Measurements from ENCODE around the gene ADD1. TPM values are rescaled to one million over a fixed set of nuclear protein-coding genes. Genes with fewer than 3 reads are reported as not detected.

Gene ADD1
- total and polyA plus RNA-seq, 4 donors = 127 to 400 (median 268) TPM

DNA sequence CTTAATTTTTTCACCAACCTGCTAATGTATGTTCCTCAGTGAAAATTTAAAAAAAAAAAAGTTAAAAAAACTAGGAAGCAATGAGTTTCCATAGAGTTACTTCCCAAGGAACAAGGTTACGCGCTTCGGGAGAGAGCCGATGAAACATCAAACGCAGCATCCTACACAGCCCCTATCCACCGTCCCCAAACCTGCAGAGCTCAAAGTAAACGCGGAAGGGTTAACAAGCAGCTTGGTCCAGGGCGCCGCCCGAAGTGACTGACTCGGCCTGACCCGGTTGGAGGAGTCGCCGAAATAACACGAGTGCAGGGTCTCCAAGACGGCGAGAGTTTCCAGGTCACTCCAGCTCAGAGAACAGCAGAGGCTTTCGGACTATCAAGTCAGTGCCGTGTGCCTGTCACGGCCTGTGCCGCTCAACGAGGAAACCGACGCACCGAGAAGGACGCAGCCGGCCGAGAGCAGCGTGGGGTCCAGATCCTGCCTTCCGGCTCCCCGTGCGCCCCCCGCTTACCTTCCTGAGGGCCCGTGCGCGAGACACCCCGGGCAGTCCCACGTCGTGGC lies 119.0 kb downstream of the ADD1 start:
- Histone ChIP-seq H3K9me3 (ENCODE audit: control insufficient read depth in 4 of 4, insufficient read depth in 3 of 4, low read length in 3 of 4) (peaks cover 0 to 2% (median 0%) of the 10 kb centered on the region in 4 donors), H3K4me1 (ENCODE audit: control insufficient read depth in 5 of 5, insufficient read depth in 5 of 5, low read length in 5 of 5) (peaks cover 0 to 30% (median 11%) of the 10 kb centered on the region in 5 donors), H3K36me3 (ENCODE audit: control insufficient read depth in 4 of 4, insufficient read depth in 4 of 4, low read length in 4 of 4) (peaks cover 2 to 6% (median 3%) of the 10 kb centered on the region in 4 donors), H3K4me3 (peak overlapping the region; percentile 94), H3K27ac (ENCODE audit: low read depth in 1 of 2, low read length in 1 of 2) (peak overlapping the region; percentile 88 to 92), H3K9ac (ENCODE audit: insufficient read depth in 1 of 2, low read length in 2 of 2) (peak overlapping the region; percentile 51 to 61), H3K27me3 (ENCODE audit: control insufficient read depth in 3 of 3, insufficient read depth in 3 of 3, low read length in 2 of 3) (no peaks in the 10 kb centered on the region)
- 0% methylated on average over 40 of the region's 40 CpGs for WGBS, 2 donors
- DNase-seq (peak in 2 of 3 donors; percentile 52 to 54), ATAC-seq (ENCODE audit: insufficient read depth, low FRiP score) (peak; percentile 21)
- TF ChIP-seq, protein P1, sequence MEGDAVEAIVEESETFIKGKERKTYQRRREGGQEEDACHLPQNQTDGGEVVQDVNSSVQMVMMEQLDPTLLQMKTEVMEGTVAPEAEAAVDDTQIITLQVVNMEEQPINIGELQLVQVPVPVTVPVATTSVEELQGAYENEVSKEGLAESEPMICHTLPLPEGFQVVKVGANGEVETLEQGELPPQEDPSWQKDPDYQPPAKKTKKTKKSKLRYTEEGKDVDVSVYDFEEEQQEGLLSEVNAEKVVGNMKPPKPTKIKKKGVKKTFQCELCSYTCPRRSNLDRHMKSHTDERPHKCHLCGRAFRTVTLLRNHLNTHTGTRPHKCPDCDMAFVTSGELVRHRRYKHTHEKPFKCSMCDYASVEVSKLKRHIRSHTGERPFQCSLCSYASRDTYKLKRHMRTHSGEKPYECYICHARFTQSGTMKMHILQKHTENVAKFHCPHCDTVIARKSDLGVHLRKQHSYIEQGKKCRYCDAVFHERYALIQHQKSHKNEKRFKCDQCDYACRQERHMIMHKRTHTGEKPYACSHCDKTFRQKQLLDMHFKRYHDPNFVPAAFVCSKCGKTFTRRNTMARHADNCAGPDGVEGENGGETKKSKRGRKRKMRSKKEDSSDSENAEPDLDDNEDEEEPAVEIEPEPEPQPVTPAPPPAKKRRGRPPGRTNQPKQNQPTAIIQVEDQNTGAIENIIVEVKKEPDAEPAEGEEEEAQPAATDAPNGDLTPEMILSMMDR (IDR thresholded peaks at IDR 0.05; ENCODE audit: control extremely low read depth, extremely low read depth) = no peak

DNA sequence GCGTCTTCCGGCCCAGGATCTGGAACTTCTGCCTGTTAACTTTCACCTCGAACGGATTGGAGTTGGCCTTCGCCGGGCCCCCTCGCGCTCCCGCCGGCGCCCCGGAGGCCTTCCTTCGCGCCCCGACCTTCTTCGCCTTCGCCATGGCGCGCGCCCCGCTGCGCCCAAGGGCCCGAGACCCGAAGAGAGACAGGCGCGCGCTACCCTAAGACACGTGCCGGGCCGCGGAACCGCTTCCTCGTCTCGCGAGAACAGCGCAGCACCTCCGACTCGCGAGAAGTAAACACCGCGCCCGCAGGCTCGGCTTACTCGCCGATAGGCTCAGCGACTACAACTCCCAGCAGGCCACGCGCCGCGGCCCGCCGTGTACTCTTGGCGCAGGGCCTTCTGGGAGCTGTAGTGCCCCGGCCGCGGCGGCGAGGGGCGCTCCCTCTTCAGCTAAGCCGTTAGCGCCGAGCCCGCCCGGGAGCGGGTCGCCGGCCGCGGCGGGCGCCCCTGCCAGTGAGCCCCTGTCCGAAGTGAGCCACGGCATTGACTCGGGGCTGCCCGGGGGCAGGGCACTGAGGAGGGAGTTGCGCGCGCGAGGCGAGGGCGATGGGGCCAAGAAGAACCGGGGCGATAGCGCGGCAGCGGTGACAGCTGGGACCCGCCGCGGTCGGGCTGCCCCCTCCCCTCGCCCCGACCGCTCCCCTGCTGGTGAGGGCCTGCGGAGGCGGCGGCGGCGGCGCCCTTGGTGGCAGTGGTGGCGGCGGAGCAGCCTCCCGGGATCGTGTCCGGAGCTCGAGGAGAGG lies 119.7 kb downstream of the ADD1 start, which contains the start of the genes GRK4 and NOP14:
Gene GRK4 (plus strand): TSS at position 397 of the 791 bp plus-strand sequence. CDS start 500 bp downstream, outside the sequence.
Gene NOP14 (minus strand): TSS at position 232 of the 791 bp plus-strand sequence. CDS start 87 bp downstream, at position 145.
- Histone ChIP-seq H3K27ac (ENCODE audit: low read depth in 1 of 2, low read length in 1 of 2) (peak within 1 kb of the TSS; percentile 88 to 92), H3K9me3 (ENCODE audit: control insufficient read depth in 4 of 4, insufficient read depth in 3 of 4, low read length in 3 of 4) (peaks cover 0 to 2% (median 0%) of the 10 kb centered on the region in 4 donors), H3K4me3 (peak within 1 kb of the TSS; percentile 94), H3K9ac (ENCODE audit: insufficient read depth in 1 of 2, low read length in 2 of 2) (peak within 1 kb of the TSS; percentile 61 to 71), H3K4me1 (ENCODE audit: control insufficient read depth in 5 of 5, insufficient read depth in 5 of 5, low read length in 5 of 5) (peaks cover 0 to 30% (median 11%) of the 10 kb centered on the region in 5 donors), H3K36me3 (ENCODE audit: control insufficient read depth in 4 of 4, insufficient read depth in 4 of 4, low read length in 4 of 4) (peaks cover 0 to 3% (median 2%) of the 10 kb centered on the region in 4 donors), H3K27me3 (ENCODE audit: control insufficient read depth in 3 of 3, insufficient read depth in 3 of 3, low read length in 2 of 3) (no peaks in the 10 kb centered on the region)
- 0% methylated on average over 83 to 105 of the region's 105 CpGs for WGBS, 2 donors
- DNase-seq = peak; percentile 97 to 99 (median 98)
- TF ChIP-seq, protein P1 (IDR thresholded peaks at IDR 0.05; ENCODE audit: control extremely low read depth, extremely low read depth) = peak; percentile 39
- ATAC-seq (ENCODE audit: insufficient read depth, low FRiP score) = peak; percentile 97

DNA sequence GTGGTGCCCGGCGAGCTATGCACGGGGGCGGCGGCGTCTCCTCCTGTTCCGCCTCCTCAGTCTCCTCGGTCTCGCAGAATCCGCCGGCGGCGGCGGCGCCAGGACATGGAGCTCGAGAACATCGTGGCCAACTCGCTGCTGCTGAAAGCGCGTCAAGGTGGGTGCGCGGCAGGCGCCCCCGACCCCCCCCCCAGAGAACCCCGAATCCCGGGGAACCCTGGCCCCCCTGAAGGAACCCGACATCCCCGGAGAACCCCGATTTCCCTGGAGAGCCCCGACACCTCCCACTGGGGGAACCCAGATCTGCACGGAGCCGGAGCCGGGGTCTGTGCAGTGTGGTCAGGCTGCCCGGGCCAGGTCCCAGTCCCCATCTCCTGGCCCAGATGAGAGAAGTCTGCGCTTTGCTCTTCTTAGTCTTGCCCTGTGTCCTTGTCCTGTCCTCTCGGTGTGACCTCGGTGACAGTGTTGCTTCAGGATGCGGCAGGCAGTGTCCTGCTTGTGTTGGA lies 120.4 kb downstream of the ADD1 start:
- peak overlapping the region; percentile 94 for H3K4me3 ChIP-seq
- TF ChIP-seq, protein P1 (IDR thresholded peaks at IDR 0.05; ENCODE audit: control extremely low read depth, extremely low read depth) = no peak
- peak overlapping the region; percentile 74 to 77 for H3K27ac ChIP-seq (ENCODE audit: low read depth in 1 of 2, low read length in 1 of 2)
- no peaks in the 10 kb centered on the region for H3K27me3 ChIP-seq (ENCODE audit: control insufficient read depth in 3 of 3, insufficient read depth in 3 of 3, low read length in 2 of 3)
- peak overlapping the region; percentile 19 to 71 for H3K9ac ChIP-seq (ENCODE audit: insufficient read depth in 1 of 2, low read length in 2 of 2)
- 1 to 2% methylated on average over 27 to 38 of the region's 38 CpGs for WGBS, 2 donors
- DNase-seq (peak in 2 of 3 donors; percentile 13 to 18), ATAC-seq (ENCODE audit: insufficient read depth, low FRiP score) (peak; percentile 41)
- H3K36me3 ChIP-seq (ENCODE audit: control insufficient read depth in 4 of 4, insufficient read depth in 4 of 4, low read length in 4 of 4) = peaks cover 0 to 3% (median under 1%) of the 10 kb centered on the region in 4 donors
- peaks cover 0 to 30% (median 11%) of the 10 kb centered on the region in 5 donors for H3K4me1 ChIP-seq (ENCODE audit: control insufficient read depth in 5 of 5, insufficient read depth in 5 of 5, low read length in 5 of 5)
- peaks cover 0 to 2% (median 0%) of the 10 kb centered on the region in 4 donors for H3K9me3 ChIP-seq (ENCODE audit: control insufficient read depth in 4 of 4, insufficient read depth in 3 of 4, low read length in 3 of 4)
